Measurements from ENCODE around the gene SLC27A4. TPM values are rescaled to one million over a fixed set of nuclear protein-coding genes. Genes with fewer than 3 reads are reported as not detected.
A peak's percentile ranks its signal among the peaks of the same experiment; 100 is the strongest.

SLC27A4 gene
- polyA plus RNA-seq, 2 of the 4 experiments (the other 2 are of a cell fraction) = 14.5 to 27.0 TPM

GRCh38 chr9:128321879-128322403 lies 18.4 kb upstream of the SLC27A4 start:
- H3K27ac ChIP-seq = peak overlapping the region; percentile 97 to 99
- CTCF ChIA-PET = interaction anchor here (0.9 to 2.9 kb wide), 6 partner anchors 11 to 27 kb away, joined by 4 to 16 read pairs (median 7); no protein-coding TSS in a partner anchor
- 2% methylated on average over 21 of the region's 21 CpGs for WGBS (ENCODE audit: missing lambda C conversion rate)

More at GRCh38 chr9:128321879-128322403, 18.4 kb upstream of the SLC27A4 start:
- FAIRE-seq = no peak
- Histone ChIP-seq H3K4me2 (peak overlapping the region; percentile 86), H3K9me3 (no peaks in the 10 kb centered on the region), H3K4me1 (peaks cover 20% of the 10 kb centered on the region), H3K4me3 (peak overlapping the region; percentile 74)
- DNase-seq (ENCODE audit: low read depth in 1 of 2, low spot score in 1 of 2) = no peak
- peak; percentile 26; the same call in 1 of the 2 replicates for TF ChIP-seq PHF8 (IDR thresholded peaks at IDR 0.05; ENCODE audit: borderline replicate concordance, low read depth)
- TF ChIP-seq MAX (IDR thresholded peaks at IDR 0.05) = no peak
- no peak for TF ChIP-seq HOXB5 (CRISPR knock-in tag; IDR thresholded peaks at IDR 0.05)
- no peak for TF ChIP-seq HOXB13 (CRISPR knock-in tag; IDR thresholded peaks at IDR 0.05; ENCODE audit: low read depth)
- TF ChIP-seq CBX8 (IDR thresholded peaks at IDR 0.05) = no peak
- TF ChIP-seq ZNF302 (CRISPR knock-in tag; IDR thresholded peaks at IDR 0.05) = no peak
- TF ChIP-seq NPAS2 (CRISPR knock-in tag; IDR thresholded peaks at IDR 0.05; ENCODE audit: borderline replicate concordance) = no peak
- TF ChIP-seq CTCF (IDR thresholded peaks at IDR 0.05) = no peak
- TF ChIP-seq RCOR1 (IDR thresholded peaks at IDR 0.05; ENCODE audit: low read depth, low read length) = no peak
- no peak for TF ChIP-seq EP300 (IDR thresholded peaks at IDR 0.05)
- TF ChIP-seq SREBF2 (IDR thresholded peaks at IDR 0.05) = no peak
- TF ChIP-seq KDM5A (IDR thresholded peaks at IDR 0.05) = peak; percentile 53
- TF ChIP-seq RAD21 (conservative IDR thresholded peaks at IDR 0.05 in 1 of 2, IDR thresholded peaks at IDR 0.05 in 1 of 2) = no peak
- TF ChIP-seq USF2 (IDR thresholded peaks at IDR 0.05) = peak; percentile 91
- TF ChIP-seq JUNB (IDR thresholded peaks at IDR 0.05) = no peak
- no peak for TF ChIP-seq SMC3 (IDR thresholded peaks at IDR 0.05)
- TF ChIP-seq ELK1 (IDR thresholded peaks at IDR 0.05; ENCODE audit: low read depth, low read length) = no peak
- no peak for TF ChIP-seq ZFP36 (IDR thresholded peaks at IDR 0.05; ENCODE audit: borderline replicate concordance, partially characterized antibody)
- TF ChIP-seq ZC3H11A (IDR thresholded peaks at IDR 0.05) = no peak
- no peak for TF ChIP-seq NR3C1 (IDR thresholded peaks at IDR 0.05)
- TF ChIP-seq MAZ (IDR thresholded peaks at IDR 0.05; ENCODE audit: borderline replicate concordance, low read depth, low read length) = no peak
- no peak for TF ChIP-seq CBX2 (IDR thresholded peaks at IDR 0.05; ENCODE audit: borderline replicate concordance, low read depth)
- no peak for TF ChIP-seq GATA3 (IDR thresholded peaks at IDR 0.05; ENCODE audit: borderline replicate concordance)
- 0 out of 3 replicates have a peak, but pooled peaks have one; percentile 19 for TF ChIP-seq BCL3 (IDR thresholded peaks at IDR 0.05)
- no peak for TF ChIP-seq ATOH8 (CRISPR knock-in tag; IDR thresholded peaks at IDR 0.05; ENCODE audit: low read depth)
- peak; percentile 10 to 38; a peak in 4 of 6 replicates for ATAC-seq
- POLR2A ChIA-PET = no interaction called here

Measured in A549 (cell line).